Caco-2 (cell line): Measurements from ENCODE around the gene FBXW10B. TPM values are rescaled to one million over a fixed set of nuclear protein-coding genes. Genes with fewer than 3 reads are reported as not detected.
"Not testable (repeated sequence)": the region's sequence is repeated elsewhere in the genome, so short reads cannot be mapped to it uniquely, and the experiment has no call there.

Experiments
- BruUV-seq: library from RNA; stranded (reverse); fragments of 400-500 nt; replicated peaks from 2 replicates; lab custom pipeline; 2021; lab: Mats Ljungman, UMichigan
- CTCF ChIA-PET: fragments of 300-600 bp; sonication (Branson Sonifier 250); formaldehyde crosslinking; loops from one replicate; lab custom pipeline; 2022; ENCODE audit warnings: antibody characterized with exemption; lab: Charles Lee
- POLR2A ChIA-PET: fragments of 300-600 bp; sonication (Branson Sonifier 250); formaldehyde crosslinking; loops from one replicate; lab custom pipeline; 2022; ENCODE audit warnings: antibody characterized with exemption; lab: Charles Lee
- DNase-seq, 2 experiments: peaks; one replicate each; pipeline versions ENCODE4 v3.0.0 to v3.0.0-alpha.2; 2020 to 2022
- H3K27me3 ChIP-seq: replicated peaks from 2 replicates; pipeline ENCODE4 v1.6.0; 2011; ENCODE audit warnings: low read length; ENCODE audit not compliant: control insufficient read depth, insufficient read depth
- H3K36me3 ChIP-seq: 2 replicates; pipeline ENCODE4 v1.5.1; 2011; ENCODE audit warnings: low read length; ENCODE audit not compliant: control insufficient read depth, insufficient read depth
- H3K4me1 ChIP-seq: fragments of 250-450 bp; sonication (Bioruptor Pico); 2 replicates; pipeline ENCODE4 v1.5.1; 2020; ENCODE audit warnings: mild to moderate bottlenecking
- H3K4me3 ChIP-seq: 2 replicates; pipeline ENCODE4 v1.5.1; 2011; ENCODE audit warnings: low read depth, mild to moderate bottlenecking, control low read depth, low read length
- H3K9me3 ChIP-seq: fragments of 250-450 bp; sonication (Bioruptor Pico); 2 replicates; pipeline ENCODE4 v1.5.1; 2020; ENCODE audit warnings: mild to moderate bottlenecking, moderate library complexity
- H3K27ac Mint-ChIP-seq: one replicate; pipeline ENCODE4 v1.8.0; 2022; ENCODE audit warnings: mixed read lengths; ENCODE audit not compliant: unreplicated experiment
- H3K27me3 Mint-ChIP-seq: one replicate; pipeline ENCODE4 v1.8.0; 2022; ENCODE audit warnings: mixed read lengths; ENCODE audit not compliant: insufficient read depth, unreplicated experiment
- H3K36me3 Mint-ChIP-seq: one replicate; pipeline ENCODE4 v1.8.0; 2022; ENCODE audit warnings: mild to moderate bottlenecking, mixed read lengths; ENCODE audit not compliant: insufficient read depth, unreplicated experiment
- H3K4me1 Mint-ChIP-seq: one replicate; pipeline ENCODE4 v1.8.0; 2022; ENCODE audit warnings: low read depth, mixed read lengths; ENCODE audit not compliant: unreplicated experiment
- H3K4me3 Mint-ChIP-seq: one replicate; pipeline ENCODE4 v1.8.0; 2022; ENCODE audit warnings: mild to moderate bottlenecking, moderate library complexity, mixed read lengths; ENCODE audit not compliant: unreplicated experiment
- H3K9me3 Mint-ChIP-seq: one replicate; pipeline ENCODE4 v1.8.0; 2022; ENCODE audit warnings: mixed read lengths; ENCODE audit not compliant: unreplicated experiment
- CTCF ChIP-seq, 2 experiments: fragments of 200-600 bp in 1 of 2; IDR thresholded peaks; 1 replicate in 1 of 2; 2 replicates in 1 of 2; pipeline versions ENCODE4 v1.5.1 to v1.8.0; 2011 to 2022; ENCODE audit warnings: antibody characterized with exemption in 1 of 2, control low read depth in 1 of 2, inconsistent platforms in 1 of 2, low read depth in 1 of 2, low read length in 1 of 2, mild to moderate bottlenecking in 1 of 2, moderate library complexity in 1 of 2; ENCODE audit not compliant: insufficient read depth in 1 of 2, severe bottlenecking in 1 of 2, unreplicated experiment in 1 of 2
- intact Hi-C: fragments of 100-400 bp; cut with micrococcal nuclease; formaldehyde crosslinking; loops from one replicate; pipeline ENCODE4 v1.10.0; 2022; ENCODE audit not compliant: unreplicated experiment
- total RNA-seq: library from RNA; stranded (reverse); gene quantifications from 2 replicates; pipeline ENCODE4 v1.2.3, GENCODE V29; 2022

The FBXW10B gene
- total RNA-seq, 1 experiment from 2014 or later, result not detected

GRCh38 chr17:15648386-15648785 lies 28.9 kb upstream of the FBXW10B start:
- ChIA-PET POLR2A (no interaction called here), CTCF (no interaction called here)
- DNase-seq, result no peak
- intact Hi-C loops, result no loop called here
- H3K4me3 ChIP-seq, result no peak overlapping the region
- H3K27ac Mint-ChIP-seq, result no peak overlapping the region
- H3K36me3 ChIP-seq, result no peaks in the 10 kb centered on the region
- no TSS peak for BruUV-seq
- H3K4me1 Mint-ChIP-seq, result peaks cover 13% of the 10 kb centered on the region
- no peaks in the 10 kb centered on the region; the same call in 1 of the 2 replicates for H3K4me1 ChIP-seq
- H3K27me3 Mint-ChIP-seq, result no peaks in the 10 kb centered on the region
- no peaks in the 10 kb centered on the region for H3K9me3 ChIP-seq
- H3K36me3 Mint-ChIP-seq, result no peaks in the 10 kb centered on the region
- no peaks in the 10 kb centered on the region for H3K27me3 ChIP-seq
- no peaks in the 10 kb centered on the region for H3K9me3 Mint-ChIP-seq
- H3K4me3 Mint-ChIP-seq, result peak overlapping the region; percentile 21
- TF ChIP-seq CTCF (IDR thresholded peaks at IDR 0.05; ENCODE audit: insufficient read depth in 1 of 2, low read depth in 1 of 2, low read length in 1 of 2, severe bottlenecking in 1 of 2, unreplicated experiment in 1 of 2), result no peak

- H3K27me3 ChIP-seq, H3K9me3 ChIP-seq, BruUV-seq, CTCF ChIA-PET, H3K9me3 Mint-ChIP-seq, H3K4me1 ChIP-seq, H3K36me3 Mint-ChIP-seq, intact Hi-C loops, H3K27me3 Mint-ChIP-seq, H3K36me3 ChIP-seq, H3K4me1 Mint-ChIP-seq, H3K4me3 ChIP-seq: not testable (repeated sequence)
- H3K27ac Mint-ChIP-seq, result peak overlapping the region; percentile 97
- DNase-seq, result peak; percentile 43 to 51
- H3K4me3 Mint-ChIP-seq, result peak overlapping the region; percentile 45
- POLR2A ChIA-PET, result interaction anchor here (0.6 kb wide), 1 partner anchor 26 kb away, joined by 3 read pairs; no protein-coding TSS in a partner anchor
Measured at GRCh38 chr17:15645942-15646312, 26.4 kb upstream of the FBXW10B start.

- intact Hi-C loops, H3K36me3 ChIP-seq, H3K4me1 Mint-ChIP-seq, BruUV-seq, H3K27me3 Mint-ChIP-seq, H3K9me3 Mint-ChIP-seq, H3K9me3 ChIP-seq, H3K36me3 Mint-ChIP-seq, H3K27me3 ChIP-seq, H3K4me1 ChIP-seq, CTCF ChIA-PET, H3K4me3 ChIP-seq: not testable (repeated sequence)
- POLR2A ChIA-PET, result interaction anchor here (0.6 kb wide), 1 partner anchor 25 kb away, joined by 3 read pairs; no protein-coding TSS in a partner anchor
- peak; percentile 52 to 71 for DNase-seq
- peak overlapping the region; percentile 45 for H3K4me3 Mint-ChIP-seq
- H3K27ac Mint-ChIP-seq, result peak overlapping the region; percentile 97
Measured at GRCh38 chr17:15645099-15645941, 25.8 kb upstream of the FBXW10B start.

- intact Hi-C loops, H3K9me3 ChIP-seq, H3K4me1 ChIP-seq, H3K4me3 Mint-ChIP-seq, H3K4me1 Mint-ChIP-seq, H3K36me3 ChIP-seq, DNase-seq, CTCF ChIA-PET, H3K27me3 Mint-ChIP-seq, H3K36me3 Mint-ChIP-seq, H3K9me3 Mint-ChIP-seq, H3K27me3 ChIP-seq, POLR2A ChIA-PET, H3K4me3 ChIP-seq, BruUV-seq, H3K27ac Mint-ChIP-seq: not testable (repeated sequence)
Measured at GRCh38 chr17:15642505-15643251, 23.2 kb upstream of the FBXW10B start.

- H3K27me3 Mint-ChIP-seq, H3K4me3 ChIP-seq, H3K4me1 Mint-ChIP-seq, CTCF ChIA-PET, H3K4me3 Mint-ChIP-seq, intact Hi-C loops, H3K9me3 ChIP-seq, H3K27ac Mint-ChIP-seq, H3K4me1 ChIP-seq, H3K36me3 Mint-ChIP-seq, H3K27me3 ChIP-seq, BruUV-seq, POLR2A ChIA-PET, H3K9me3 Mint-ChIP-seq, H3K36me3 ChIP-seq, DNase-seq: not testable (repeated sequence)
Measured at GRCh38 chr17:15642014-15642413, 22.5 kb upstream of the FBXW10B start.

- H3K27ac Mint-ChIP-seq, H3K4me1 ChIP-seq, H3K4me3 Mint-ChIP-seq, POLR2A ChIA-PET, H3K36me3 Mint-ChIP-seq, H3K4me1 Mint-ChIP-seq, H3K9me3 ChIP-seq, DNase-seq, BruUV-seq, H3K9me3 Mint-ChIP-seq, intact Hi-C loops, H3K4me3 ChIP-seq, H3K27me3 Mint-ChIP-seq, H3K27me3 ChIP-seq, H3K36me3 ChIP-seq, CTCF ChIA-PET: not testable (repeated sequence)
Measured at GRCh38 chr17:15630930-15631453, 11.5 kb upstream of the FBXW10B start.
